ENCODE results near the gene CALU. TPM values are rescaled to one million over a fixed set of nuclear protein-coding genes. Genes with fewer than 3 reads are reported as not detected.

CALU gene
- total and polyA plus RNA-seq, 2 experiments from 2014 or later: 136 to 179 TPM

GRCh38 chr7:128818694-128819093, 79.5 kb downstream of the CALU start (continued):
- TF ChIP-seq, protein P1, sequence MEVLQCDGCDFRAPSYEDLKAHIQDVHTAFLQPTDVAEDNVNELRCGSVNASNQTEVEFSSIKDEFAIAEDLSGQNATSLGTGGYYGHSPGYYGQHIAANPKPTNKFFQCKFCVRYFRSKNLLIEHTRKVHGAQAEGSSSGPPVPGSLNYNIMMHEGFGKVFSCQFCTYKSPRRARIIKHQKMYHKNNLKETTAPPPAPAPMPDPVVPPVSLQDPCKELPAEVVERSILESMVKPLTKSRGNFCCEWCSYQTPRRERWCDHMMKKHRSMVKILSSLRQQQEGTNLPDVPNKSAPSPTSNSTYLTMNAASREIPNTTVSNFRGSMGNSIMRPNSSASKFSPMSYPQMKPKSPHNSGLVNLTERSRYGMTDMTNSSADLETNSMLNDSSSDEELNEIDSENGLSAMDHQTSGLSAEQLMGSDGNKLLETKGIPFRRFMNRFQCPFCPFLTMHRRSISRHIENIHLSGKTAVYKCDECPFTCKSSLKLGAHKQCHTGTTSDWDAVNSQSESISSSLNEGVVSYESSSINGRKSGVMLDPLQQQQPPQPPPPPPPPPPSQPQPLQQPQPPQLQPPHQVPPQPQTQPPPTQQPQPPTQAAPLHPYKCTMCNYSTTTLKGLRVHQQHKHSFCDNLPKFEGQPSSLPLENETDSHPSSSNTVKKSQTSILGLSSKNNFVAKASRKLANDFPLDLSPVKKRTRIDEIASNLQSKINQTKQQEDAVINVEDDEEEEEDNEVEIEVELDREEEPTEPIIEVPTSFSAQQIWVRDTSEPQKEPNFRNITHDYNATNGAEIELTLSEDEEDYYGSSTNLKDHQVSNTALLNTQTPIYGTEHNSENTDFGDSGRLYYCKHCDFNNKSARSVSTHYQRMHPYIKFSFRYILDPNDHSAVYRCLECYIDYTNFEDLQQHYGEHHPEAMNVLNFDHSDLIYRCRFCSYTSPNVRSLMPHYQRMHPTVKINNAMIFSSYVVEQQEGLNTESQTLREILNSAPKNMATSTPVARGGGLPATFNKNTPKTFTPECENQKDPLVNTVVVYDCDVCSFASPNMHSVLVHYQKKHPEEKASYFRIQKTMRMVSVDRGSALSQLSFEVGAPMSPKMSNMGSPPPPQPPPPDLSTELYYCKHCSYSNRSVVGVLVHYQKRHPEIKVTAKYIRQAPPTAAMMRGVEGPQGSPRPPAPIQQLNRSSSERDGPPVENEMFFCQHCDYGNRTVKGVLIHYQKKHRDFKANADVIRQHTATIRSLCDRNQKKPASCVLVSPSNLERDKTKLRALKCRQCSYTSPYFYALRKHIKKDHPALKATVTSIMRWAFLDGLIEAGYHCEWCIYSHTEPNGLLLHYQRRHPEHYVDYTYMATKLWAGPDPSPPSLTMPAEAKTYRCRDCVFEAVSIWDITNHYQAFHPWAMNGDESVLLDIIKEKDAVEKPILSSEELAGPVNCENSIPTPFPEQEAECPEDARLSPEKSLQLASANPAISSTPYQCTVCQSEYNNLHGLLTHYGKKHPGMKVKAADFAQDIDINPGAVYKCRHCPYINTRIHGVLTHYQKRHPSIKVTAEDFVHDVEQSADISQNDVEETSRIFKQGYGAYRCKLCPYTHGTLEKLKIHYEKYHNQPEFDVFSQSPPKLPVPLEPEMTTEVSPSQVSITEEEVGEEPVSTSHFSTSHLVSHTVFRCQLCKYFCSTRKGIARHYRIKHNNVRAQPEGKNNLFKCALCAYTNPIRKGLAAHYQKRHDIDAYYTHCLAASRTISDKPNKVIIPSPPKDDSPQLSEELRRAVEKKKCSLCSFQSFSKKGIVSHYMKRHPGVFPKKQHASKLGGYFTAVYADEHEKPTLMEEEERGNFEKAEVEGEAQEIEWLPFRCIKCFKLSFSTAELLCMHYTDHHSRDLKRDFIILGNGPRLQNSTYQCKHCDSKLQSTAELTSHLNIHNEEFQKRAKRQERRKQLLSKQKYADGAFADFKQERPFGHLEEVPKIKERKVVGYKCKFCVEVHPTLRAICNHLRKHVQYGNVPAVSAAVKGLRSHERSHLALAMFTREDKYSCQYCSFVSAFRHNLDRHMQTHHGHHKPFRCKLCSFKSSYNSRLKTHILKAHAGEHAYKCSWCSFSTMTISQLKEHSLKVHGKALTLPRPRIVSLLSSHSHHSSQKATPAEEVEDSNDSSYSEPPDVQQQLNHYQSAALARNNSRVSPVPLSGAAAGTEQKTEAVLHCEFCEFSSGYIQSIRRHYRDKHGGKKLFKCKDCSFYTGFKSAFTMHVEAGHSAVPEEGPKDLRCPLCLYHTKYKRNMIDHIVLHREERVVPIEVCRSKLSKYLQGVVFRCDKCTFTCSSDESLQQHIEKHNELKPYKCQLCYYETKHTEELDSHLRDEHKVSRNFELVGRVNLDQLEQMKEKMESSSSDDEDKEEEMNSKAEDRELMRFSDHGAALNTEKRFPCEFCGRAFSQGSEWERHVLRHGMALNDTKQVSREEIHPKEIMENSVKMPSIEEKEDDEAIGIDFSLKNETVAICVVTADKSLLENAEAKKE (CRISPR knock-in tag; IDR thresholded peaks at IDR 0.05): no peak
- TF ChIP-seq EZH2 (IDR thresholded peaks at IDR 0.05; ENCODE audit: low read depth, unreplicated experiment) (no peak), JUNB (IDR thresholded peaks at IDR 0.05; ENCODE audit: unreplicated experiment) (no peak), EZH2phosphoT487 (IDR thresholded peaks at IDR 0.05; ENCODE audit: unreplicated experiment) (no peak), CREB1 (CRISPR knock-in tag; IDR thresholded peaks at IDR 0.05; ENCODE audit: low read depth) (no peak), STAT1 (IDR thresholded peaks at IDR 0.05; ENCODE audit: unreplicated experiment) (no peak), POLR2AphosphoS5 (IDR thresholded peaks at IDR 0.05; ENCODE audit: low read depth) (no peak), ZNF331 (CRISPR knock-in tag; IDR thresholded peaks at IDR 0.05; ENCODE audit: low read depth) (no peak)

Small RNA genes lying within 50 kb of the gene (small RNA-seq; reads per million reads assigned to genes)
- gene RN7SL81P (ENCODE audit: low replicate concordance) (not detected), gene RNA5SP242 (ENCODE audit: low replicate concordance) (71.2 reads per million, percentile 99 among the genes with 10 or more reads in this experiment), gene RNA5SP243 (ENCODE audit: low replicate concordance) (0.12 reads per million)

Other genes with a start within 250 kb of the CALU start
- 0.12 TPM in 1 of 2 replicates, not detected in the other for gene GARIN1A, start 67.1 kb upstream of the CALU start, total RNA-seq (2014; rRNA removed; shearing (Covaris generic))
- gene GARIN1A, start 67.1 kb upstream of the CALU start, polyA plus RNA-seq (2016; fragmentation: Nextera tagmentation; extraction: Ambion mirVana): 0.10 TPM in 1 of 2 replicates, not detected in the other
- not detected in 2 replicates for gene OPN1SW, start 36.4 kb downstream of the CALU start, total RNA-seq (2014; rRNA removed; shearing (Covaris generic))
- gene OPN1SW, start 36.4 kb downstream of the CALU start, polyA plus RNA-seq (2016; fragmentation: Nextera tagmentation; extraction: Ambion mirVana): 0.50 and 0.80 TPM in 2 replicates
- 39.9 and 55.7 TPM in 2 replicates for gene CCDC136, start 52.6 kb downstream of the CALU start, total RNA-seq (2014; rRNA removed; shearing (Covaris generic))
- gene CCDC136, start 52.6 kb downstream of the CALU start, polyA plus RNA-seq (2016; fragmentation: Nextera tagmentation; extraction: Ambion mirVana): 26.0 and 27.1 TPM in 2 replicates
- 9.4 and 11.8 TPM in 2 replicates for gene FLNC, start 91.0 kb downstream of the CALU start, total RNA-seq (2014; rRNA removed; shearing (Covaris generic))
- 0.64 and 0.65 TPM in 2 replicates for gene FLNC, start 91.0 kb downstream of the CALU start, polyA plus RNA-seq (2016; fragmentation: Nextera tagmentation; extraction: Ambion mirVana)
- 60.2 and 66.5 TPM in 2 replicates for gene ATP6V1F, start 123.5 kb downstream of the CALU start, total RNA-seq (2014; rRNA removed; shearing (Covaris generic))
- gene ATP6V1F, start 123.5 kb downstream of the CALU start, polyA plus RNA-seq (2016; fragmentation: Nextera tagmentation; extraction: Ambion mirVana): 271 and 294 TPM in 2 replicates
- 0.76 and 1.3 TPM in 2 replicates for gene KCP, start 171.3 kb downstream of the CALU start, total RNA-seq (2014; rRNA removed; shearing (Covaris generic))
- gene KCP, start 171.3 kb downstream of the CALU start, polyA plus RNA-seq (2016; fragmentation: Nextera tagmentation; extraction: Ambion mirVana): 0.99 and 1.1 TPM in 2 replicates
- gene IRF5, start 198.6 kb downstream of the CALU start, total RNA-seq (2014; rRNA removed; shearing (Covaris generic)): 1.1 and 3.7 TPM in 2 replicates
- gene IRF5, start 198.6 kb downstream of the CALU start, polyA plus RNA-seq (2016; fragmentation: Nextera tagmentation; extraction: Ambion mirVana): 0.37 and 1.9 TPM in 2 replicates

Data from GM23338 (cell line).